Endothelial cell of umbilical vein (primary cell): ENCODE results near the gene CC2D2B. TPM values are rescaled to one million over a fixed set of nuclear protein-coding genes. Genes with fewer than 3 reads are reported as not detected.

ENCODE experiments used
- BruUV-seq: library from RNA; stranded (reverse); fragments of 400-500 nt; replicated peaks from 2 replicates; lab custom pipeline; 2021; lab: Mats Ljungman, UMichigan
- CTCF ChIA-PET: fragments of 300-600, 350-600 bp; sonication (Branson Sonifier 250); formaldehyde crosslinking; loops from one replicate; lab custom pipeline; 2021; ENCODE audit warnings: antibody characterized with exemption, inconsistent platforms; lab: Charles Lee
- POLR2A ChIA-PET: fragments of 300-600, 350-600 bp; sonication (Branson Sonifier 250); formaldehyde crosslinking; loops from one replicate; lab custom pipeline; 2021; ENCODE audit warnings: antibody characterized with exemption, inconsistent platforms; lab: Charles Lee
- DNase-seq: peaks from one replicate; pipeline ENCODE4 v3.0.0-alpha.2; 2011; ENCODE audit warnings: low read depth, low spot score
- FAIRE-seq: peaks from 2 replicates; lab custom pipeline; 2011; peaks lifted over from hg19 to GRCh38; lab: Jason Lieb, UNC
- H2AFZ ChIP-seq: 2 replicates; pipeline ENCODE4 v1.6.0; 2012; ENCODE audit warnings: low read depth, low read length, control low read depth, inconsistent platforms
- H3K27ac ChIP-seq: 2 replicates; pipeline ENCODE4 v1.5.1; 2011; ENCODE audit warnings: low read depth, mild to moderate bottlenecking, control low read depth, low read length, moderate library complexity; ENCODE audit not compliant: insufficient read depth
- H3K27me3 ChIP-seq, 2 experiments: 2 replicates each; pipeline versions ENCODE4 v1.6.0 to v1.6.1; 2011; ENCODE audit warnings: low read length in 2 of 2, mixed read lengths in 1 of 2; ENCODE audit not compliant: control insufficient read depth in 2 of 2, insufficient read depth in 2 of 2
- H3K36me3 ChIP-seq, 2 experiments: 2 replicates in 1 of 2; 3 replicates in 1 of 2; pipeline ENCODE4 v1.5.1; 2011; ENCODE audit warnings: low read length in 2 of 2, mild to moderate bottlenecking in 1 of 2, moderate library complexity in 1 of 2; ENCODE audit not compliant: control insufficient read depth in 2 of 2, insufficient read depth in 2 of 2; ENCODE audit errors: extremely low read depth in 1 of 2
- H3K4me1 ChIP-seq: 3 replicates; pipeline ENCODE4 v1.5.1; 2011; ENCODE audit warnings: mild to moderate bottlenecking, low read length; ENCODE audit not compliant: control insufficient read depth, insufficient read depth; ENCODE audit errors: extremely low read depth
- H3K4me2 ChIP-seq: 2 replicates; pipeline ENCODE4 v1.6.1; 2011; ENCODE audit warnings: low read length, control low read depth, mixed read lengths; ENCODE audit not compliant: insufficient read depth
- H3K4me3 ChIP-seq, 3 experiments: fragments of 200-600 bp in 1 of 3; sonication (generic), shearing (Covaris generic) in 1 of 3; replicated peaks in 1 of 3; 2 replicates each; pipeline ENCODE4 v1.5.1; 2011 to 2016; ENCODE audit warnings: control low read depth in 3 of 3, low read length in 3 of 3, mild to moderate bottlenecking in 2 of 3, inconsistent platforms in 1 of 3, low read depth in 1 of 3, moderate library complexity in 1 of 3; ENCODE audit not compliant: insufficient read depth in 1 of 3
- H3K79me2 ChIP-seq: 2 replicates; pipeline ENCODE4 v1.6.0; 2012; ENCODE audit warnings: low read length, inconsistent platforms; ENCODE audit not compliant: control insufficient read depth, insufficient read depth
- H3K9ac ChIP-seq: replicated peaks from 2 replicates; pipeline ENCODE3; 2011; ENCODE audit warnings: low read length, control low read depth; ENCODE audit not compliant: insufficient read depth; ENCODE audit errors: extremely low read depth
- H3K9me1 ChIP-seq: replicated peaks from 3 replicates; pipeline ENCODE4 v1.6.0; 2011; ENCODE audit warnings: mild to moderate bottlenecking, low read length; ENCODE audit not compliant: control insufficient read depth, insufficient read depth; ENCODE audit errors: extremely low read depth
- H3K9me3 ChIP-seq: replicated peaks from 2 replicates; pipeline ENCODE4 v1.5.1; 2012; ENCODE audit warnings: low read length, inconsistent platforms; ENCODE audit not compliant: control insufficient read depth, insufficient read depth
- H4K20me1 ChIP-seq: replicated peaks from 2 replicates; pipeline ENCODE3; 2011; ENCODE audit warnings: mild to moderate bottlenecking, low read length; ENCODE audit not compliant: control insufficient read depth, insufficient read depth; ENCODE audit errors: extremely low read depth
- CTCF ChIP-seq, 2 donors: IDR thresholded peaks; 1 replicate in 1 of 2; 2 replicates in 1 of 2; pipeline ENCODE4 v1.5.1; 2011; ENCODE audit warnings: low read length in 2 of 2, mild to moderate bottlenecking in 2 of 2, moderate library complexity in 2 of 2, control low read depth in 1 of 2, inconsistent platforms in 1 of 2, low read depth in 1 of 2; ENCODE audit not compliant: insufficient read depth in 1 of 2; ENCODE audit errors: extremely low read depth in 1 of 2
- EZH2 ChIP-seq: IDR thresholded peaks from 2 replicates; pipeline ENCODE4 v1.6.1; 2012; ENCODE audit warnings: borderline replicate concordance, low read depth, mild to moderate bottlenecking, moderate library complexity, low read length, inconsistent platforms; ENCODE audit not compliant: severe bottlenecking
- FOS ChIP-seq: IDR thresholded peaks from 2 replicates; pipeline ENCODE4 v1.6.1; 2011; ENCODE audit warnings: mild to moderate bottlenecking, low read length, moderate library complexity, borderline replicate concordance; ENCODE audit not compliant: insufficient read depth
- GATA2 ChIP-seq: IDR thresholded peaks from 2 replicates; pipeline ENCODE4 v1.7.0; 2011; ENCODE audit warnings: low read depth, mild to moderate bottlenecking, moderate library complexity, mixed read lengths, low read length; ENCODE audit not compliant: insufficient read length, insufficient read depth
- JUN ChIP-seq: IDR thresholded peaks from 2 replicates; pipeline ENCODE4 v1.6.1; 2011; ENCODE audit warnings: borderline replicate concordance, low read depth; ENCODE audit not compliant: insufficient read length, insufficient read depth
- MYC ChIP-seq: IDR thresholded peaks from one replicate; pipeline ENCODE4 v1.6.1; 2011; ENCODE audit warnings: mild to moderate bottlenecking, low read depth, low read length
- POLR2A ChIP-seq: IDR thresholded peaks from 2 replicates; pipeline ENCODE4 v1.6.1; 2012; ENCODE audit warnings: low read depth, mild to moderate bottlenecking, control low read depth, low read length
- POLR2AphosphoS5 ChIP-seq: IDR thresholded peaks from 2 replicates; pipeline ENCODE4 v1.6.1; 2012; ENCODE audit warnings: low read depth, mild to moderate bottlenecking, control low read depth, low read length, moderate library complexity; ENCODE audit not compliant: insufficient read depth
- dilution Hi-C: fragments of 300-500 bp; cut with MboI; formaldehyde crosslinking; loops from one replicate; pipeline ENCODE4 v1.15.0; 2019; ENCODE audit warnings: low sequenced_read_pairs; ENCODE audit not compliant: extremely low pct_ligation_motif_present
- intact Hi-C: fragments of 100-400 bp; cut with micrococcal nuclease; formaldehyde crosslinking; loops from one replicate; pipeline ENCODE4 v1.10.0; 2022
- polyA plus RNA-seq, 4 experiments: library from polyadenylated mRNA; depleted of rRNA in 3 of 4; stranded (reverse) in 3 of 4; unstranded in 1 of 4; fragments of >200 nt; gene quantifications; 2 replicates each; pipeline versions ENCODE4 v1.2.1 to v1.2.3, GENCODE V29; 2011 to 2012; ENCODE audit warnings: missing spikeins in 1 of 4
- total RNA-seq: library from RNA; stranded (reverse); gene quantifications from 2 replicates; pipeline ENCODE4 v1.2.3, GENCODE V29; 2021
- TF ChIP-seq, protein P1 (sequence below): IDR thresholded peaks from 2 replicates; pipeline ENCODE4 v1.6.1; 2011; ENCODE audit not compliant: insufficient read depth, insufficient read length

Gene CC2D2B
- total and polyA plus RNA-seq, 2 donors (not counting 3 experiments of a cell fraction or from before 2014, with no cell fraction given) = 0.21 to 1.2 TPM

- Histone ChIP-seq H3K27ac (no peak overlapping the region), H2AFZ (no peak overlapping the region), H3K4me1 (no peaks in the 10 kb centered on the region), H4K20me1 (no peaks in the 10 kb centered on the region), H3K9ac (no peak overlapping the region), H3K36me3 (no peaks in the 10 kb centered on the region), H3K9me1 (no peaks in the 10 kb centered on the region), H3K27me3 (no peaks in the 10 kb centered on the region), H3K4me2 (no peak overlapping the region), H3K79me2 (no peaks in the 10 kb centered on the region), H3K4me3 (no peak overlapping the region), H3K9me3 (no peaks in the 10 kb centered on the region)
- dilution Hi-C loops (no loop called here), intact Hi-C loops (no loop called here)
- TF ChIP-seq MYC = no peak
- no peak for TF ChIP-seq CTCF (IDR thresholded peaks at IDR 0.05; ENCODE audit: extremely low read depth in 1 of 2, insufficient read depth in 1 of 2, low read depth in 1 of 2, low read length in 2 of 2)
- no peak for FAIRE-seq
- ChIA-PET POLR2A (no interaction called here), CTCF (no interaction called here)
- no TSS peak for BruUV-seq
- no peak for DNase-seq
These were observed 13.1 kb downstream of the CC2D2B start for GRCh38 chr10:95920798-95921426.

- H3K4me2 ChIP-seq = no peak overlapping the region
- H2AFZ ChIP-seq = no peak overlapping the region
- no peaks in the 10 kb centered on the region for H3K4me1 ChIP-seq
- ChIA-PET CTCF (interaction anchor here (1.2 to 2.2 kb wide), 3 partner anchors 12 to 92 kb away, joined by 3 to 6 read pairs (median 4); no protein-coding TSS in a partner anchor), POLR2A (no interaction called here)
- H3K79me2 ChIP-seq = no peaks in the 10 kb centered on the region
- dilution Hi-C loops = no loop called here
- H3K27ac ChIP-seq = no peak overlapping the region
- H3K9me3 ChIP-seq = no peaks in the 10 kb centered on the region
- TF ChIP-seq MYC = no peak
- no peak for TF ChIP-seq GATA2
- no peak for TF ChIP-seq CTCF (IDR thresholded peaks at IDR 0.05; ENCODE audit: extremely low read depth in 1 of 2, insufficient read depth in 1 of 2, low read depth in 1 of 2, low read length in 2 of 2)
- no peak for TF ChIP-seq POLR2A
- TF ChIP-seq JUN = no peak
- TF ChIP-seq, protein P1, sequence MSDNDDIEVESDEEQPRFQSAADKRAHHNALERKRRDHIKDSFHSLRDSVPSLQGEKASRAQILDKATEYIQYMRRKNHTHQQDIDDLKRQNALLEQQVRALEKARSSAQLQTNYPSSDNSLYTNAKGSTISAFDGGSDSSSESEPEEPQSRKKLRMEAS = no peak
- no peak for TF ChIP-seq EZH2
- no peak for TF ChIP-seq POLR2AphosphoS5
- TF ChIP-seq FOS = no peak
- DNase-seq (no peak), FAIRE-seq (no peak)
- H3K36me3 ChIP-seq = no peaks in the 10 kb centered on the region
- BruUV-seq = no TSS peak
- intact Hi-C loops = no loop called here
- H3K9me1 ChIP-seq = no peaks in the 10 kb centered on the region
- H4K20me1 ChIP-seq = no peaks in the 10 kb centered on the region
- H3K9ac ChIP-seq = no peak overlapping the region
- H3K4me3 ChIP-seq = no peak overlapping the region
- H3K27me3 ChIP-seq = no peaks in the 10 kb centered on the region
These were observed 17.3 kb downstream of the CC2D2B start for GRCh38 chr10:95925033-95925432.
